Astrocyte (in vitro differentiated cells and primary cell): ENCODE results near the gene TP73.

Experiments used
- EZH2 ChIP-seq: IDR thresholded peaks from 2 replicates; pipeline ENCODE4 v1.6.1; 2012; ENCODE audit warnings: mild to moderate bottlenecking, low read length, inconsistent platforms; ENCODE audit not compliant: insufficient read depth
- TF ChIP-seq, protein P1 (sequence below): IDR thresholded peaks from 2 replicates; pipeline ENCODE4 v1.5.1; 2011; ENCODE audit warnings: low read depth, mild to moderate bottlenecking, inconsistent platforms, low read length, moderate library complexity; ENCODE audit not compliant: insufficient read depth

DNA sequence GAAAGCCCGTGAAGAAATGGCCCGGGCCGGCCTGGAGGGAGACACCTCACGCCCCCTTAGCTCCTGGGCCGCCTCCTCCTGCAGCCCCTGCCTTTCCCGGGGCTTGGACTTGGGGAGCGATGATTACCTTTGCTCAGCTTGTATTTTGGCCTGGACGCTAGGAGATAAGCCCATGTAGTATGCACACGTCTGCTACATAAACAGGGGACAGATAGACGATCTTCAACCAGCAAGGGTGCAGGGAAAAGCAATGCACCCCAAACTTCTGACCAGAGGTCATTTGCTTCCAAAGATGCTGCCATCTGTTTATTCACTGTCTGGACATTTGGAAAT, 936 bp downstream of the TP73 start:
- TF ChIP-seq, protein P1, sequence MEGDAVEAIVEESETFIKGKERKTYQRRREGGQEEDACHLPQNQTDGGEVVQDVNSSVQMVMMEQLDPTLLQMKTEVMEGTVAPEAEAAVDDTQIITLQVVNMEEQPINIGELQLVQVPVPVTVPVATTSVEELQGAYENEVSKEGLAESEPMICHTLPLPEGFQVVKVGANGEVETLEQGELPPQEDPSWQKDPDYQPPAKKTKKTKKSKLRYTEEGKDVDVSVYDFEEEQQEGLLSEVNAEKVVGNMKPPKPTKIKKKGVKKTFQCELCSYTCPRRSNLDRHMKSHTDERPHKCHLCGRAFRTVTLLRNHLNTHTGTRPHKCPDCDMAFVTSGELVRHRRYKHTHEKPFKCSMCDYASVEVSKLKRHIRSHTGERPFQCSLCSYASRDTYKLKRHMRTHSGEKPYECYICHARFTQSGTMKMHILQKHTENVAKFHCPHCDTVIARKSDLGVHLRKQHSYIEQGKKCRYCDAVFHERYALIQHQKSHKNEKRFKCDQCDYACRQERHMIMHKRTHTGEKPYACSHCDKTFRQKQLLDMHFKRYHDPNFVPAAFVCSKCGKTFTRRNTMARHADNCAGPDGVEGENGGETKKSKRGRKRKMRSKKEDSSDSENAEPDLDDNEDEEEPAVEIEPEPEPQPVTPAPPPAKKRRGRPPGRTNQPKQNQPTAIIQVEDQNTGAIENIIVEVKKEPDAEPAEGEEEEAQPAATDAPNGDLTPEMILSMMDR = no peak
- TF ChIP-seq EZH2 = no peak
